Stimulated activated CD4-positive, alpha-beta T cell treated with anti-CD3 and anti-CD28 coated beads, Interleukin-15, amount 100 ng/mL, for 1 hour (primary cell): ENCODE data around the gene APOL6.
"Not testable (repeated sequence)": the region's sequence is repeated elsewhere in the genome, so short reads cannot be mapped to it uniquely, and the experiment has no call there.

Source experiments
- DNase-seq, 2 donors: peaks; one replicate each; pipeline ENCODE4 v3.0.0-alpha.2; 2020; ENCODE audit warnings: low read depth in 1 of 2, low spot score in 1 of 2

Gene APOL6

DNA sequence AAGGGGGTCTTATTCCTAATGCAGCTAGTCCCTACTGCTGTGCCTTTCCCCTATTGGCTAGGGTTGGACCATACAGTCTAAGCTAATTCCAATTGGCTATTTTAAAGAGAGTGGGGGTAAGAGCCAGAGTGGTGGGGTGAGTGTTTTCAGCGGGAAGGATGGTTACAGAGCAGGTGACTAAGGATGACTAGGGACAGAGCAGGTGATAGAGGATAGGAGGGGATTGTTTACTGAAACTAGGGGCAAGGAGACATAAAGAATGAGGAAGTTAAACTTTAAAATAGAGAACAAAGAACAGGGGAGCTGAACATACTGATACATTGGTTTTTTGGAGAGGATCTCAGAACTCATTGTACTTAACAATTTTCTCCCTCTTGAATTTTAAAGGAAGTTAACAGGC lies 27.8 kb downstream of the APOL6 start:
- DNase-seq = not testable (repeated sequence)

DNA sequence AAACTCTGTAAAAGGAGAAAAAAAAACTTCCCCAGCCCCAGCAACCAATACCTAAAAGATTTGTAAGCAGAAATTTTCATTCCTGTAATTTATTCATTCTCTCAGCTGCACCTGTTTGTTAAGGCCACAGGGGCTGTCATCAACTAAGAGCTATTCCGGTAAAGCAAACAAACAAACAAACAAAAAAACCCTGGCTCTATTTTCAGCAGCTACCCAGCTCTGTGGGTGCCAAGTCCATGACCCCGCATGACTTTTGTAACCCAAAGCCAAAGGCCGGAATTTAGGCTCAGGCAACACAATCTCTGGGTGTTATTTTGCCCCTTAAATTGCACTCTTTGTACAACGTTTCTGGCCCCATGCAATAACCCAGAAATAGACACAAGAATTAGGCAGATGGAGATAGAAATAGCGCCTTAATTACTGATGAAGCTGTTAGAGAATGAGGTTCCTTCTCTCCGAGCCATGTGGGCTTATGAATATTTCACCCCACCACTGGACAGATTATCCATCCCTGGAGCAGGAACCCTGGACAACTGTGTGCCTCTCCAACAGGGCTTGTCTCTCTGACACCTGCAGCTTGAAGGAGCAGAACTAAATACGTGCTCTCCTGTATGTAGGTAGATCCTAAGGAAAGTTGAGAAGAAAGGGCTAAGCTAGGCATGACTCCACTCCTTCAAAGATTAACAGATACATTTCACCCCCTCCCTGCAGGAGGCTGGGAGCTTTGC lies 29.4 kb downstream of the APOL6 start:
- no peak for DNase-seq

DNA sequence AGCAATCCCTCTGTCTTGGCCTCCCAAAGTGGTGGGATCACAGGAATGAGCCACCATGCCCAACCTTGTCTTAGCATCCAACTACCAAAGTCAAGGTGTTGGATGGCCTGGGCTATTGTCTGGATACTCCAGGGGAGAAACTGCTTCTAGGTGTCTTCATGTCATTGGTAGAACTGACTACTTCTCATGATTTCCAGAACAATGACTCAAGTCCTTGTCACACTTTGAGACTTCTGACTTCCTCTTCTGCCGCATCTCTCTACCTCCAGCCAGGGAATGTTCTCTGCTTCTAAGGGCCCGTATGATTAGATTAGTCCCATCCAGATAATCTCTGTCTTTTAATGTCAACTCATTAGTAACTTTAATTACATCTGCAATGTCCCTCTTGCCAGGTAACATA lies 30.6 kb downstream of the APOL6 start:
- no peak for DNase-seq

DNA sequence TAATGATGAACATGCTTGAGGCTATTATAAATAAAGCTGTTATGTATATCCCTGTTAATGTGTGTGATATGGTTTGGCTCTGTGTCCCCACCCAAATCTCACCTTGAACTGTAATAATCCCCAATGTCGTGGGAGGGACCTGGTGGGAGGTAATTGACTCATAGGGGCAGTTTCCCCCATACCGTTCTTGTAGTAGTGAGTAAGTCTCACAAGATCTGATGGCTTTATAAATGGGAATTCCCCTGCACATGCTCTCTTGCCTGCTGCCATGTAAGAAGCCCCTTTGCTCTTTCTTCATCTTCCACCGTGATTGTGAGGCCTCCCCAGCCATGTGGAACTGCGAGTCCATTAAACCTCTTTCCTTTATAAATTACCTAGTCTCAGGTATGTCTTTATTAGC lies 31.2 kb downstream of the APOL6 start:
- DNase-seq = peak in 1 of 2 donors; percentile 40

DNA sequence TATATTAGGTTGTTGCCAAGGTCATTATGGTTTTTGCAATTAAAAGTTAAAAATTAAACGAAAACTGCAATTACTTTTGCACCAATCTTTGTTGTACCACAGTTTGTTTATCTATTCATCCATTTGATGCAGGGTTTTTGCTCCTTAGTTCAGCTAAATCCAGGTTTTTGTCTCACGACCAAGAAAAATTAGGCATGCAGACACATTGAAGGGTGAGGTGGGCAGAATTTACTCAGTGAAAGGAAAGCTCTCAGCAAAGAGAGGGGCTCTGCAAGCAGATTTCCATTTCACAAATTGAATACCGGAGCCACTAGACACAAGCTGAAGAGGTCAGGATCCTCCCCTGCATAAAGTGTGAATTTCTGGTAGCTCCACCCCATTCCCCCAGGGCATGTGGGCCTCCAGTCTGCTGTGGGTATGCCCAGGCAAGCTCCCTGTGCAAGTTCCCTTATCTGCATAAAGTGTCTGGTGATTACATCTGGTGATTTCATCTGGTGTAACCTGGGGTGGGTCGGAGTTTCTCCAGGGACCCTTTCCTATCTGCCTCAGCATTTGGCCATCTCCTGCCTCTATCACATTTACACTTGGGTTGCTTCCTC lies 33.3 kb downstream of the APOL6 start:
- DNase-seq = no peak

DNA sequence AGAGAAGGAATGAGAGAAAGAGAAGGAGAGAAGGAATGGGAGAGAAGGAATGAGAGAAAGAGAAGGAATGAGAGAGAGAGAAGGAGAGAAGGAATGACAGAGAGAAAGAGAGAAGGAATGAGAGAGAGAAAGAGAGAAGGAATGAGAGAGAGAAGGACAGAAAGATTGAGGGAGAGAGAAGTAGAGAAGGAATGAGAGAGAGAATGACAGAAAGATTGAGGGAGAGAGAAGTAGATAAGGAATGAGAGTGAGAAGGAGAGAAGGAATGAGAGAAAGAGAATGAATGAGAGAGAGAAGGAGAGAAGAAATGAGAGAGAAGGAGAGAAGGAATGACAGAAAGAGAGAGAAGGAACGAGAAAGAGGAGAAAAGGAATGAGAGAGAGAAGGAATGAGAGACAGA lies 35.3 kb downstream of the APOL6 start:
- DNase-seq = no peak

DNA sequence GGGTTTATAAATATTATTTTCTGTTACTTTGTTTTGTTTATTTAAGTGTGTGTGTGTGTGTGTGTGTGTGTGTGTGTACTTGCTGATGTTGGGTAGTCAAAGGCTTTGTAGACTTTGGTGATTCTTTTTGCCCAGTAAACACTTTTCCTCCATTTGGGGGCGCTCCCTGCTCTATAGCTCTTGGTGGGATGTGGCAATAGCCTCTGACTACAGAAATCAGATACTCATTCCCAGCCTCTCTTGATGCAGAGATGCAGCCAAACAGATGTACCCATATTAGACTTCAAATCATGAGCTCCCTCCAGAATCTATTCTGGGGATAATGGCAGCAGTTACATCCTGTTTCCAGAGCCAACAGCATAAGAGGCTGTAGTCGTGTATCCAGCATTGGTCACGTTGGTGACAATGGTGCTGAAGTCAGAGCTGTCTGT lies 36.0 kb downstream of the APOL6 start:
- no peak for DNase-seq

DNA sequence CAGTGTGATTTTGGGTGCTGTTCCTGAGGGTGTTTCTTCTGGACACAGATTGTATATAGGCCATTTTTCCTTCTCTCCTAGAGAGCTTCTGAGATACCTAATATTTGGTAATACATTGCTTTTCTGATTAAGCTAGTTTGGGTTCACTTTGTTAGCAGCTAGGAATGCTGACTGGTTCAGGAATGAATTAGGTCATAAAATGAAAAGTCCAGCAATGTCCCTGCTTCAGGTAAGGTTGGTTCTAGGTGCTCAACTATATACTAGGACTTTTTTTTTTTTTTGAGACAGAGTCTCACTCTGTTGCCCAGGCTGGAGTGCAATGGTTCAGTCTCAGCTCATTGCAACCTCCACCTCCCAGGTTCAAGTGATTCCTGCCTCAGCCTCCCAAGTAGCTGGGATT lies 36.5 kb downstream of the APOL6 start:
- DNase-seq = no peak

DNA sequence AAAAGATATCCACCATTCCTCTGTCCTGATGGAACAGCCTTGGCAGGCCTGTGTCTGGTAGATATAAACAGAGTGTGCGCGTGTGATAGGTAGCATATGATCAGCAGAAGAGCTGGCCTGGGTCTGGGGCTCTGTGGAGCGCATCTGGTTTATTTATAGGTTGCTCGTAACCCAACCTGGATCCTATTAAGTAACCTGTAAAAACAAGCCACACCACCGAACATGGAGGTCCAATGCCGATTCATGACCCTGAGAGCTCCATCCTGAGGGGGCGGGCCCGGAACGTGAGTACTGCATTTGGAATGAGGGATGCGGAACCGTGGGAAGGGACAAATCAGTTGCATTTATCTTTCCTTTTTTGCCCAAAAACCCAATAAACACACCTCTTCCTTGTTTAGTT lies 37.5 kb downstream of the APOL6 start:
- no peak for DNase-seq

DNA sequence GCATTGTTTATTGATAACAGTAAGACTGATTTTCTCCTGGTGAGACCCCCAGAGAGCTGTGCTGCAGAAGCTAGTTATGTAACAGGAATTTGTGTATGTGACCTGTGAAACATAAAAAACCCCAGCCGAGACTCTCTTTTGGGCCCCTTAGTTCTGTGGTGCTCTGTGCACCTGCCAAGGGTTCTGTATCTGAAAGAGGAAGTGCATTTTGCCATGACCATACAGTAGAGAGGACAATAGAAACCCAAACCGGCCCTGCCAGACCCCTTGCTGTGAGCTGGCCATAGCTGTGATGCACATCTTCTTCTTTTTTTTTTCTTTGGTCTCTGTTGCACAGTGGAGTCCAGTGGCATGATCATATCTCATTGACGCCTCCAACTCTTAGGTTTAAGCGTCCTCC lies 38.1 kb downstream of the APOL6 start:
- no peak for DNase-seq

DNA sequence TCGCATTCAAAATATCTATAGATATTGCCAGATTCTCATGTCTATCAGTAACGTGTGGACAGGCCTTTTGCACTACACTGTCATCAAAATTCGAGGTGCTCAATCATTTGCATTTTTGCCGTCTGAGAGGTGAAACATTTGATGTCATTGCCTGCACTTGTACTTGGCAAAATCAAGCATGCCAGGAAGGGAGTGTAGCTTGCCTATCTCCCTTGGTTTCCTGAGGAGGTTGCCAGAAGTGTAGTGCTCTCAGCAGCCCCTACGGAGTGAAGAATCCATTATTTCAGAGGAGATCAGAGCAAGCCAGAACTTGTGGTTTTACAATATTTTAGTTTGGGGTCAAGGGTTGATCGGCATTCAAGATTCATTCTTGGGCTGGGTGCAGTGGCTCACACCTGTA lies 39.2 kb downstream of the APOL6 start:
- DNase-seq = no peak

DNA sequence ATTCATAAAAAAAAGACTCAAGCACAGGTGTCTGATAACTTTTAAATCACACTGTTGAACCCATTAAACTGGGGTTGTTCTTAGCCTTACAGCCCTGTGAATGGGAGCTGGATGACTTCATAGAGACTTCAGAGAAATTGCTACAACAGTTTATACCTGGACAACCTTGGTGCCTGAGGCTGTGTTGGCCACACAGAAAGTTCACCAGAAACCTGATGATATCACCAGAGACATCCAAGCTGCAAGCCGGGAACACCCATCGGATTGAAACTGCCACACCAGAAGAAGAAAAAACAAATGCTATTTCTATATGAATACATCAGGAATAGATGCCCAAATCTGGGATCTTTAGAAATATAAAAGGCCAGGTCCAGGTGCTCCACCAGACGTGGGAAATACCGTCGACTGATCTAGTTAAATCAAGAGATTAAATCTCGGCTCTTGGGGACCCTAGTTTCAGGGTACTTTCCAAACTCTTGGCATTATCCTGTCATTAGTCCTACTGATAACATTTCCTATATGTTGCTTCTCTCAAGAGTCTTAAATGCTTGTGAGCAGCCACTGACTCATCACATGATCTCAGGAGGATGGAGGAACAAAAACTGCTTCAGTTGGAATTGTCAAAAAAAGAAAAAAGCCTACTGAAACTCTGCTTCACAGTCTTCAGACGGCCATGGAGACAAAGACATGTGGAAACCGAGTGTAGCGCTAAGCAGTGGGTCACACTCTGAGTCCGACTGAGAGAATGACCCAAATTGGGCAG lies 40.8 kb downstream of the APOL6 start:
- no peak for DNase-seq

DNA sequence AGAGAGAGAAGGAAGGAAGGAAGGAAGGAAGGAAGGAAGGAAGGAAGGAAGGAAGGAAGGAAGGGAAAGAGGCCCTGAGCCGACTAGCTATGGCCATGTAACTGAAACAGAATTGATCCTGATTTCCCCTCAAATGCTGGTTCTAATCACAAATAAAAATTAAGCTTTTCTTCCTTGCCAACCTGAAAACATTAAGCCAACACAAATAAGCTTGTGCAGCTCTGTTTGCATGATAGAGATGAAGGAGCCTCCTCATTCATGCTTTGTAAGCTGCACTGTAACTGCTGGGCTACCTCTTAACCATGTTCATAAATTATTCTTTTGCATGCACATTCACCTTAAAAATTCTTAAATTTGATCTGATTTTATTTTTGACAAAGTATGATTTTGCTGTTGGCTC lies 41.8 kb downstream of the APOL6 start:
- no peak for DNase-seq

DNA sequence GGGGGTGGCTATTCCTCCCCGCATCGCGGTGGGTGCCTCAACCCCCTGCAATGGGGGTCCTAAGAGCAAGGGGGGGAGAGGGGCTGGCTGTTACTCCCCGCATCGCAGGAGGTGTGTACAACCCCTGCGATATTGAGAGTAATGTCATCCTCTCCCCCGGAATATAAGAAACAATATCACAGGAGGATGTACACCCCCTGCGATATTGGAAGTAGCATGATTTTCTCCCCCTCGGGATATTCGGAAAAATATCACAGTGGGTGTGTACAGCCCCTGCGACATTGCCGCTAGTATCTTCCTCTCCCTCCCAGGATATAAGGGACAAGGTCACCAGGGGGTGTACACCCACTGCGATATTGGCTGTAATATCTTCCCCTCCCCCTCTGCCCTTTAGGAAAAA lies 47.0 kb downstream of the APOL6 start:
- no peak for DNase-seq

DNA sequence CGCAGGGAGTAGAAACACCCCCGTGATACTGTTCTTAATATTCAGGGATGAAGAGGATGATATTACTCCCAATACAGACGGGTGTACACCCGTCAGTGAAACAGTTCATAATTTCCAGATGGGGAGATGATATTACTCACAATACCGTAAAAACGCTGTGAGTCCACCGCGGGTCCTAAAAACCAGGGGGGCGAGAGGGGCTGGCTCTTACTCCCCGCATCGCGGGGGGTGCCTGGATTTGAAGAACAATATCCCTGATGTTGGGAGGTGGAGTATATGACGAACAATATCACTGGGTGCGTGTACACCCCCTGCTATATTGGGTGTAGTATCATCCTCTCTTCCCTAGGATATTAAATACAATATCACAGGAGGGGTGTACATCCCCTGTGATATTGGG lies 48.9 kb downstream of the APOL6 start:
- DNase-seq = no peak

DNA sequence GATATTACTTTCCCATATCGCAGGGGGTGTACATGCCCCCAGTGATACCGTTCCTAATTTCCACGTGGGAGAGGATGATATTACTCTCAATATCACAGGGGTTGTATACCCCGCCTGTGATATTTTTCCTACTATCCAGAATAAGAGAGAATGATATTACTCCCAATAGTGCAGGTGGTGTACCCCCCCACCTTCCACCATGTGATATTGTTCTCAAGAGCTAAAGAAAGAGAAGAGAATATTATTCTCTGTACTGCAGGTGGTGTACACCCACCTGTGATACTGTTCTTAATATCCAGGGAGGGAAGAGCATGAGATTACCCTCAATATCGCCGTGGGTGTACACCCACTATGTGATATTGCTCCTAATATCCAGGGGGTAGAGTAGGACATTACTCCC lies 51.6 kb downstream of the APOL6 start:
- DNase-seq = not testable (repeated sequence)

DNA sequence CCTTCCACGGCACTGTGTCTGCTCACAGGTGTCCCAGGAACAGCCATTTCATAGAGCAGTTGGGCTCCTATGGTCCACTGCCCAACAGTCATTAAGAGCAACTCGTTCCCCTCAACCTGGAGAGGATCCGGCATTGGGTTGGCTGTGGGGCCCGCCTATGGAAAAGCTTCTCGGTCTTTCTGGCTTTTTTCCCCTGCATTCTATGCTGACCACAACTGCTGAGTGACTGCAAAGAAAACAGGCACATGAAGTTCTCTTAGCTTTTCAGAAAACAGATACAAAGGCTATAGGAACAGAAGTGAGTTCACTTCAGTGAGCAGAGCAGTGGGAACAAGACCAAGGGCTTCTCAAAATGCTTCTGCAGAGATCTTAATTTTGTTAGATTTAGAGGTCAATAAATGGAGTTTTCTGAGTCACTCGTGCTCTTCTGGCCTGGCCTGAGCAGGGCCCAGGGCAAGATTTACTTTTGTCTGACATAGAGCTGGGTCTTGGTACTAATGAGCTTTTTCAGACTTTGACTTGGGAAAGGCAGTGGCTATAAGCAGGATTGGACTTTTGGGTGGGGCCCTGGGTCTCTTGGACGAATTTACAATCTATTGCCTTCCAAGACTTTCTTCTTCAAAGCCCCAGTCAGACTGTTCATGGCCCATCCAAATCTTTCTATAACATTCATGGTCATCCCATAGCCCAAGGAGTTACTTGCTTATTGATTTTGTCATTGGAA lies 55.8 kb downstream of the APOL6 start:
- no peak for DNase-seq

DNA sequence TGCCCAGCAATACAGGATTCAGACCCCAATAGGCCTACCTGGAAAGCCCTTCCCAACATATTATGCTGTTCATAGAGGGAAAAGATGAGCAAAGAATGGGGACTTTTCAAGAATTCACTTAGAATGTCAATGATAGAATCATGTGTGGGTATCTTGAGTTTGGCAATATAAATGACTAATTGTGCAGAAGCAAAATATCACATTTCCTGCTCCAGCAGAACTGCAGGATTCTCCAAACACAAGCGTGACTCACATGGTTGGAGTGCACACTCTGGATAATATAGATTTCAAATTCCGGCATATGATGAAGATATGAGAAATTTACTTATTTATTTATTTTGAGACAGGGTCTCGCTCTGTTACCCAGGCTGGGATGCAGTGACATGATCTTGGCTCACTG lies 56.9 kb downstream of the APOL6 start:
- DNase-seq = no peak

DNA sequence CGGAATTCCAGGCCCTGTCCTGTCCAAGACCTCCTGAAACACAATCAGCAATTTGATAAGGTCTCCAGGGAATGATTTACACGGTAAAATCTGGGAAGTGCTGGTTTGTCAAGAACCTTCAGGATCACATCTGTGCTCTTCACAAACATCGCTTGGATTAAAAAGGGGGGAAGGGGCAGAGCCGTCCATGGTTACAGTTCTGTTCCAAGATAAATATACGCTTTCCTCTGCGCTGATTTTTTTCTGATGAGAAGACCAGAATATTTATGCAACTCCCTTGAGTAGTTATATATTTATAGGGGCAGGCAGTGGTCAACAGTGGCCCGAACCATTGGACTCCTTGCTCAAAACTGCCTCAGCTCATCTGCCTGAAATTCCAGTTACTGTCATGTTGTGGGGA lies 60.2 kb downstream of the APOL6 start:
- DNase-seq = no peak

DNA sequence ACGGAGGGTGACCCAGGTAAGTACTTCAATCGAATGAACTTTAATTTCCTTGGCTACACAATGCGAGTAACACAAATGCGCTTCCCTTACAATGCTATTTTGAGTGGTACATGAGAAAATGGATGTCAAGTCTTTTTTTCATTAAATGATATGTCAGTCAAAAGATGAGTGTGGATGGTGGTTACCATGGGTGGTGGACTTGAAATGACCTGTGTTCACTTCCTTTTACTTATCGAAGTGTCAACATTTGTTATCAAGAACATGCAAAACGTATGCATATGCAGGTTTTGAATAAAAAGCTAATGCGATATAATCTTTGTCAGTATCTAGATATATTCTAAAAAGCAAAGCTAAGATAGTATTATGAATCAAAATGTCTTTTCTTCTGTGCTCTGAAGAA lies 60.7 kb downstream of the APOL6 start:
- no peak for DNase-seq

DNA sequence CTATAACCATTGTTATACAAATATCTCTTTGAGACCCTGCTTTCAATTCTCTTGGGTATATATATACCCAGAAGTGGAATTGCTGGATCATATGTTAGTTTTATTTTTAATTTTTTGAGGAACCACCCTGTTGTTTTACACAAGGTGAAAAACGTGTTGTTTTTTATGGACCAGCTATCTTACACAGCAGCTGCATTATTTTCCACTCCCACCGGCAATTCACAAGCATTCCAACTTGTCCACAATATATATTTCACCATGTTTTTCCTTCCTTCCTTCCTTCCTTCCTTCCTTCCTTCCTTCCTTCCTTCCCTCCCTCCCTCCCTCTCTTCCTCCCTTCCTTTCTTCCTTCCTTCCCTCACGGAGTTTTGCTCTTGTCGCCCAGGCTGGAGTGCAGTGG lies 63.1 kb downstream of the APOL6 start:
- no peak for DNase-seq

DNA sequence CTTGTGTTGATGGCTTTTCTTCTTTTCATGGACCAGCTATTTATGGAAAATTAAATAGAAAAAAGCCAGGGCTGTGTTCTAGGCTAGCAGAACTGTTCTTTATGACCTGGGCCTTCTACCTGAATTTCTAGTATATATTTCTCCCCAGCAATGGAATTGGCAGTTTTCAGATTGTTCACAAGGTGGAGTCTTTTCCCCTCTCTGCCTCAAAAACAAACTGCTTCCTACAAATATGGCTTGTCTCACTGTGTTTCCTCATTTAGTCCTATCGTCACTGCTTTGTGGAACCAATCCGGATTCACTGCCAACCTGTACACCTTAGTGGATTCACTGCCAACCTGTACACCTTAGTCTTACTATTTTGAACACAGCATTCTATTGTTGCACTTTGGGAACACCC lies 64.4 kb downstream of the APOL6 start:
- DNase-seq = no peak
